Measurements from ENCODE around the gene TCF7.

GRCh38 chr5:134099288-134099872, 15.1 kb upstream of the TCF7 start:
- TF ChIP-seq CTCF (IDR thresholded peaks at IDR 0.05; ENCODE audit: insufficient read depth, low read length, poor library complexity, severe bottlenecking): no peak
- TF ChIP-seq EZH2phosphoT487 (conservative IDR thresholded peaks at IDR 0.05; ENCODE audit: low read length): no peak

All from SU-DHL-6 (cell line).